ENCODE measurements around the gene TRMT61A.

The TRMT61A gene

DNA sequence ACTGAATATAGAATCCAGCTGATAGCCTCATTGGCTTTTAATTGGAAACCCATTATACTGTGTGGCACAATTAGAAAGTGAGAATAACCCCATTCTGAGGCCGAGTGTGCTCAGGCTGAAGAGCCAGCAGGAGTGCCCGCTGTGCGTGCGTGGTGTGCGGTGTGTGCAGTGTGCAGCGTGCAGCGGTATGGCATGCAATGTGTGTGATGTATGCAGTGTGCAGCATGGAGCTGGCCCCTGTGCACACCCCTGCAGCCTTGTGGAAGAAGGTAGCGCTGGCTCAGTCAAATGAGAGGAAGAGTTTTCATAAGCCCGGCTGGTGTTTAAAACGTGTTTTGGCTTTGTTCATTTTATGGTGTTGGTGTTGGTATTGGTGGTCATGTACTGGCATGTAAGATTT is 29.3 kb upstream of the TRMT61A start:
- Histone ChIP-seq H3K27ac (ENCODE audit: low read depth, low read length) (no peak overlapping the region), H3K36me3 (ENCODE audit: insufficient read depth, low read length) (peaks cover 63% of the 10 kb centered on the region), H3K27me3 (ENCODE audit: control insufficient read depth in 1 of 2, insufficient read depth in 2 of 2, low read length in 2 of 2) (no peaks in the 10 kb centered on the region), H3K4me3 (ENCODE audit: low read depth in 1 of 2, low read length in 2 of 2) (no peak overlapping the region), H3K9me3 (ENCODE audit: low read length) (no peaks in the 10 kb centered on the region), H3K4me1 (ENCODE audit: insufficient read depth, low read length) (peaks cover 7% of the 10 kb centered on the region), H3K9ac (ENCODE audit: low read length) (no peak overlapping the region)

DNA sequence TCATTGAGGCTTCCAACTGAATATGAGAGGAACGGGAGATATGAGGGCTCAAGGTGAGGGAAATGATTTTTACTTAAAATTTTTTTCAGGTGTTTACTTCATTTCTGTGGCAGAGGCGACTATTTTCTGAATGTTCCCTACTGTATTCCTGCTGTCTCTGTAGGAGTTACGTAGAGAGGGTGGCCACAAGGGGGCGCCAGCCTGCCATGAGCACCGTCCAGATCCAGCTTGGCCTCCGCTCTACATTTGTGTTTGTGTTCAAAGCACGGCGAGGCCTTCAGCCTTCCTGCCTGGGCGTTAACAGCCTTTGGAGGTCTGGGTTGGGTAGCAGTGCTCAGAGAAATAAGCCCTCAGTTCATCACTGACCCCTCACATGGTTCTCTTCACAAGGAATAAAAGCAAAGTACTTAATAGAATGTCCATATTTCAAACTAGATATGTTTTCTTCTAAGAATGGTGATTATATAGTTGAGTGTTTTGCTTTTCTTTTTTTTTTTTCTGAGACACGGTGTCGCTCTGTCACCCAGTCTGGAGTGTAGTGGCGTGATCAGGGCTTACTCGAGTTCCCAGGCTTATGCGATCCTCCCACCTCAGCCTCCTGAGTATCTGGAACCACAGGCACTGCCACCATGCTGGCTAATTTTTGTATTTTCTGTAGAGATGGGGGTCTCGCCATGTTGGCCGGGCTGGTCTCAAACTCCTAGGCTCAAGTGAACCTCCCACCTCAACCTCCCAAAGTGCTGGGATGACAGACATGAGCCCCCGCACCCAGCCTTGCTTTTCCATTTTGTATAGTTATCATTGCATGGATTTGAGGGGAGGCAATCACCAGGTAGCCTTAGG is 28.6 kb upstream of the TRMT61A start:
- no peaks in the 10 kb centered on the region for H3K9me3 ChIP-seq (ENCODE audit: low read length)
- no peak overlapping the region for H3K4me3 ChIP-seq (ENCODE audit: low read depth in 1 of 2, low read length in 2 of 2)
- peaks cover 7% of the 10 kb centered on the region for H3K4me1 ChIP-seq (ENCODE audit: insufficient read depth, low read length)
- peak overlapping the region; percentile 27 for H3K9ac ChIP-seq (ENCODE audit: low read length)
- no peak overlapping the region for H3K27ac ChIP-seq (ENCODE audit: low read depth, low read length)
- no peaks in the 10 kb centered on the region for H3K27me3 ChIP-seq (ENCODE audit: control insufficient read depth in 1 of 2, insufficient read depth in 2 of 2, low read length in 2 of 2)
- H3K36me3 ChIP-seq (ENCODE audit: insufficient read depth, low read length): peaks cover 64% of the 10 kb centered on the region

DNA sequence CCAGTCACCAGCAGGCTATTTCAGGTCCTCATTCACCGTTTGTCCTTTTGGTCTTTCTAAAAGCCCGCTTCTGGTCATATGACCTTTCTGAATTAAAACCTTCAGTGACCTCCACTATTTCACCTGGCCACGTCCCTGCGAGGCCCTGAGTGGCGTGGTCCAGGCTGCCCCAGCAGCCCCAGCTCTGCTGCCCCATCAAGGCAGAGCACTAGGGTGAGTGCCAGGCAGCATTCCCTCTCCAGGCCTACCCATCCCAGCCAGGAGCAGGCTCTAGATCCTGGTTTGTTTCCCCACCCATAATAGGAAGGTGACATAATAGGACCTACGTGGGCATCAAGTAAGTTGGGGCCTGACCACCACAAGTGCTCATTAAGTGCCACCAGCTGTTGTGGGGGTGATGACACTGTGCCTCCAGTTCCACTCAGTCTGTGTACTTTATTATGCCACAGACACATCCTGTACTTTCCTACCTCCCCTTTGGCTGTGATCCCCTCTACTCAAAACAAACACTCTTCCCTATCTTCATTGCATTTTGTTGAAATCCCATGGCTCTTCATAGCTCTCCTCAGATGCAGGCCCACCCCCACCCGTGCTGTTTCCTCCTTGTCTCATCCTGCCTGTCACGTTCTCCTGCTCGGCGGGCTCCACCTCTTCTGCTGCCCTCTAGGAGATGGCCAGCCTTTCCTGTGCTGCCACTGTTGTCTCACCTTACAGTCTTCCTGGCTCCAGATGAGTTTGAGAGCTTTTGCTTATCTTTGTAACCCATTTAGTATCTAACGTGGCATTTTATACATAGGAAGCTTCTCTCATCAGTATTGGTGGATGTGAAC is 27.7 kb upstream of the TRMT61A start:
- Histone ChIP-seq H3K9ac (ENCODE audit: low read length) (no peak overlapping the region), H3K4me3 (ENCODE audit: low read depth in 1 of 2, low read length in 2 of 2) (no peak overlapping the region), H3K27ac (ENCODE audit: low read depth, low read length) (no peak overlapping the region), H3K4me1 (ENCODE audit: insufficient read depth, low read length) (peaks cover 7% of the 10 kb centered on the region), H3K36me3 (ENCODE audit: insufficient read depth, low read length) (peaks cover 58% of the 10 kb centered on the region), H3K9me3 (ENCODE audit: low read length) (no peaks in the 10 kb centered on the region), H3K27me3 (ENCODE audit: control insufficient read depth in 1 of 2, insufficient read depth in 2 of 2, low read length in 2 of 2) (no peaks in the 10 kb centered on the region)

DNA sequence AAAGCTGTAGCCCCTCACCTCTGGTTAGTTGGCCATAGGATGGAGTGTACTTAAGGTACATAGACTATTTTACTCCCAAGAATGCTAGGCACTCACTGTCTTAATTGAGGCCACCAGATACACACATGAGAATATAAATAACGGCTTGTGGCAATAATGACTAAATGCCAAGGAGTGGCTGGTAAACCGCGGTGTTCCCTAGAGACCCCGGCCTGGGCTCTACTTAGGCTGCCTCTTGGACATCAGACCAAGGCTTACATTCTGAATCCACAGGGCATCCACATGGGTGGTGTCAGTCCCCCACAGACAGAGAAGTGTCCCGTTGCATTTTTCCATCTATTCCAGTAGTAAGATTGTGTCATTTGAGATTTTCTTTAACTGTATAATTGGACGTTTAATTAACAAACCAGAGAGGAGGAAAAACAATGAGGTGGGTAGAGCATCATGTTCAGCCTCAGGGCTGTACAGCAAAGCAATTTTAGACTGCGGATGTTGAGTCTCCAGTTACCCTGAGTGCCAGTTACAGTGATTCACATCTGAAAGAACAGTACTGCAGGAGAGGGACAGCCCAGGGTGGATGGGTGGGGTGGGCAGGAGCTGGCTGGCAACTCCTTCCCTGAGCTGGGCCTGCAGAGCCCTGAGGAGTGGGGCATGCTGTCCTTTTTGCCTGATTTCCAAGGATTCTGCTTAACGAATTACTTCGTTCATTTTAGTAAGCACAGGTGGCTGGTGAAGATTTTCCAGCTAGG is 26.9 kb upstream of the TRMT61A start:
- Histone ChIP-seq H3K9ac (ENCODE audit: low read length) (no peak overlapping the region), H3K4me1 (ENCODE audit: insufficient read depth, low read length) (peaks cover 7% of the 10 kb centered on the region), H3K27me3 (ENCODE audit: control insufficient read depth in 1 of 2, insufficient read depth in 2 of 2, low read length in 2 of 2) (no peaks in the 10 kb centered on the region), H3K9me3 (ENCODE audit: low read length) (no peaks in the 10 kb centered on the region), H3K27ac (ENCODE audit: low read depth, low read length) (no peak overlapping the region), H3K4me3 (ENCODE audit: low read depth in 1 of 2, low read length in 2 of 2) (no peak overlapping the region), H3K36me3 (ENCODE audit: insufficient read depth, low read length) (peaks cover 58% of the 10 kb centered on the region)

DNA sequence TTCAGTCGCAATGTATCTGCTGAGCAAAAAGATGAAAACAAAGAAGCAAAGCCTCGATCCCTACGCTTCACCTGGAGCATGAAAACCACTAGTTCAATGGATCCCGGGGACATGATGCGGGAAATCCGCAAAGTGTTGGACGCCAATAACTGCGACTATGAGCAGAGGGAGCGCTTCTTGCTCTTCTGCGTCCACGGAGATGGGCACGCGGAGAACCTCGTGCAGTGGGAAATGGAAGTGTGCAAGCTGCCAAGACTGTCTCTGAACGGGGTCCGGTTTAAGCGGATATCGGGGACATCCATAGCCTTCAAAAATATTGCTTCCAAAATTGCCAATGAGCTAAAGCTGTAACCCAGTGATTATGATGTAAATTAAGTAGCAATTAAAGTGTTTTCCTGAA is 26.1 kb upstream of the TRMT61A start:
- no peaks in the 10 kb centered on the region for H3K27me3 ChIP-seq (ENCODE audit: control insufficient read depth in 1 of 2, insufficient read depth in 2 of 2, low read length in 2 of 2)
- H3K4me1 ChIP-seq (ENCODE audit: insufficient read depth, low read length): peaks cover 7% of the 10 kb centered on the region
- H3K4me3 ChIP-seq (ENCODE audit: low read depth in 1 of 2, low read length in 2 of 2): no peak overlapping the region
- H3K9me3 ChIP-seq (ENCODE audit: low read length): no peaks in the 10 kb centered on the region
- no peak overlapping the region for H3K9ac ChIP-seq (ENCODE audit: low read length)
- no peak overlapping the region for H3K27ac ChIP-seq (ENCODE audit: low read depth, low read length)
- peaks cover 58% of the 10 kb centered on the region for H3K36me3 ChIP-seq (ENCODE audit: insufficient read depth, low read length)

DNA sequence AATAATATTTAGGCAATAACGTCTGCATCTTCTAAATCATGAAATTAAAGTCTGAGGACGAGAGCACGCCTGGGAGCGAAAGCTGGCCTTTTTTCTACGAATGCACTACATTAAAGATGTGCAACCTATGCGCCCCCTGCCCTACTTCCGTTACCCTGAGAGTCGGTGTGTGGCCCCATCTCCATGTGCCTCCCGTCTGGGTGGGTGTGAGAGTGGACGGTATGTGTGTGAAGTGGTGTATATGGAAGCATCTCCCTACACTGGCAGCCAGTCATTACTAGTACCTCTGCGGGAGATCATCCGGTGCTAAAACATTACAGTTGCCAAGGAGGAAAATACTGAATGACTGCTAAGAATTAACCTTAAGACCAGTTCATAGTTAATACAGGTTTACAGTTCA is 25.7 kb upstream of the TRMT61A start:
- peaks cover 7% of the 10 kb centered on the region for H3K4me1 ChIP-seq (ENCODE audit: insufficient read depth, low read length)
- H3K4me3 ChIP-seq (ENCODE audit: low read depth in 1 of 2, low read length in 2 of 2): no peak overlapping the region
- no peak overlapping the region for H3K9ac ChIP-seq (ENCODE audit: low read length)
- no peaks in the 10 kb centered on the region for H3K27me3 ChIP-seq (ENCODE audit: control insufficient read depth in 1 of 2, insufficient read depth in 2 of 2, low read length in 2 of 2)
- H3K36me3 ChIP-seq (ENCODE audit: insufficient read depth, low read length): peaks cover 58% of the 10 kb centered on the region
- H3K9me3 ChIP-seq (ENCODE audit: low read length): no peaks in the 10 kb centered on the region
- no peak overlapping the region for H3K27ac ChIP-seq (ENCODE audit: low read depth, low read length)

DNA sequence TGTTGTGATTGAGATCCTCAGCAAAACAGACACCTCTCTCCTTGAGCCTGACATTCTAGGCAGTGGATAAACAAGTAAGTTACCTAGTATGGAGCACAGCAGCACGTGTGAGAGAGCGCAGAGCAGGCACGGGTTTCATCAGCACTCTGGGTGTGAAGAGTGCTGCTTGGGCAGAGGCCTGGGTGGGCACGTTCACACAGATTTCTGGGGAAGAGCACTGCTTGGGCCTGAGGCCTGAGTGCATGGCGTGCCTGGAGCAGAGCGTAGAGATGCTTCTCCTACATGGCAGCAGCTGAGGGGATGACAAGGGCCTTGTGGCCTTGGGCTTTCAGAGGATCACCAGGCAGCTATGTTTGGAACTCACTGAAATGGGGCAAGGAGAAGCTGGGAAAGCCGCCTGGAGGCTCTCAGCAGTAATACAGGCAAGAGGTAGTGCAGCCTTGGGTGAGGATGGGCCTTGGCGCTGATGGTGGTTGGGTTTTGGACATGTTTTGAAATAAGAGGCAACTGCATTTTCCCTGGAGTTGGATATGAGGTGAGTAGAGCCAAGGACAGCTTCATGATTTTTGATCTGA is 23.9 kb upstream of the TRMT61A start:
- no peaks in the 10 kb centered on the region for H3K9me3 ChIP-seq (ENCODE audit: low read length)
- no peak overlapping the region for H3K4me3 ChIP-seq (ENCODE audit: low read depth in 1 of 2, low read length in 2 of 2)
- peaks cover 7% of the 10 kb centered on the region for H3K4me1 ChIP-seq (ENCODE audit: insufficient read depth, low read length)
- peaks cover 49% of the 10 kb centered on the region for H3K36me3 ChIP-seq (ENCODE audit: insufficient read depth, low read length)
- no peaks in the 10 kb centered on the region for H3K27me3 ChIP-seq (ENCODE audit: control insufficient read depth in 1 of 2, insufficient read depth in 2 of 2, low read length in 2 of 2)
- no peak overlapping the region for H3K9ac ChIP-seq (ENCODE audit: low read length)
- H3K27ac ChIP-seq (ENCODE audit: low read depth, low read length): no peak overlapping the region

DNA sequence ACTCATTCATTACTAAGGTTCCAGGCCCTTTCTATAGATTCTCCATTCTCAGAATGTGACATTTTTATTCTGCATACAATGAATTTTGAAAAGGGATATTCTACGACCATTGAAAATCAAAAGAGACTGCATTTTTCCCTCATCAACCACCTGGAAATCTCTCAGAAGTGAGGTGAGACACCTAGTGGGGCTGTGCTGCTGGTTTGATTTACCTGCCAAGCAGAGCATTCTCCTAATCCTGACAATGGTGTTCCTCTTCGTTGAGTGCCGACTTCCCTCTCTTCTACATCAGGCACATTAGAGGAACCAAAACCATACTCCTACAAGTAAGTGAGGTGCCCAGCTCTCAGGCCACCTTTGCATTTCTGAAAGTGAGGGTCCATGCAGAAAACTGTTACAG is 21.2 kb upstream of the TRMT61A start:
- no peaks in the 10 kb centered on the region for H3K9me3 ChIP-seq (ENCODE audit: low read length)
- no peak overlapping the region for H3K9ac ChIP-seq (ENCODE audit: low read length)
- no peaks in the 10 kb centered on the region for H3K27me3 ChIP-seq (ENCODE audit: control insufficient read depth in 1 of 2, insufficient read depth in 2 of 2, low read length in 2 of 2)
- H3K36me3 ChIP-seq (ENCODE audit: insufficient read depth, low read length): peaks cover 38% of the 10 kb centered on the region
- peaks cover 5% of the 10 kb centered on the region for H3K4me1 ChIP-seq (ENCODE audit: insufficient read depth, low read length)
- H3K27ac ChIP-seq (ENCODE audit: low read depth, low read length): no peak overlapping the region
- no peak overlapping the region for H3K4me3 ChIP-seq (ENCODE audit: low read depth in 1 of 2, low read length in 2 of 2)

DNA sequence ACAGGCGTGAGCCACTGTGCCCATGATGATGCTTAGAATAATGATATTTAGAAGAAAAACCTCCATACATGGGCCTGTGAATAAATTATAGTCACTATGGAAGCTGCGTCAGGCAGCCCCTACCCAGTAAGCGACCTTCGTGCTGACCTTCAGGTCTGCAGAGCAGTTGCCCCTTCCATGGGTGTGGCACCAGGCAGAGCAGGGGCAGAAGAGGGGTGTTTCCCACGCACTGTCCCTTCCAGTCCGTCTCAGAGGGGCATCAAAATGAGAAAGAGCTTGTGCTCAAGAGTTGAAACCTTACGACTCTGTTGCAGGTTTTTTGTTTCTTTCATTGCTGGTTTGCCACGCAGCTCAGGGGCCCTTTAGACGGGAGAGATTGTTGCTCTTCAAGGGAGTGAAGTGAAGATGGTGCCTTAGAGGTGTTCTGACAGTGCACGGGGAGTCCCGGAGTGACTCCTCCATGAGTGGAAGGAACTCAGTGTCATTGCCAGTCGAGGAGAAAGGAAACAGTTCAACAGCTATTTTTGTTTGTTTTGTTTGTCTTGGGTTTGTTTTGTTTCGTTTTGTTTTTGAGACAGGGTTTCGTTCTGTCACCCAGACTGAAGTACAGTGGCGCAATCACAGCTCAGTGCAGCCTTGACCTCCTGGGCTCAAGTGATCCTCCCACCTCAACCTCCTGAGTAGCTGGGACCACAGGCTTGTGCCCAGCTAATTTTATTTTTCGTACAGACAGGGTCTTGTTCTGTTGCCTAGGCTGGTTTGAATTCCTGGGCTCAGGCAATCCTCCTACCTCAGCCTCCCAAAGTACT is 20.3 kb upstream of the TRMT61A start:
- Histone ChIP-seq H3K9ac (ENCODE audit: low read length) (no peak overlapping the region), H3K4me1 (ENCODE audit: insufficient read depth, low read length) (peaks cover 15% of the 10 kb centered on the region), H3K9me3 (ENCODE audit: low read length) (no peaks in the 10 kb centered on the region), H3K27ac (ENCODE audit: low read depth, low read length) (no peak overlapping the region), H3K4me3 (ENCODE audit: low read depth in 1 of 2, low read length in 2 of 2) (no peak overlapping the region), H3K27me3 (ENCODE audit: control insufficient read depth in 1 of 2, insufficient read depth in 2 of 2, low read length in 2 of 2) (no peaks in the 10 kb centered on the region), H3K36me3 (ENCODE audit: insufficient read depth, low read length) (peaks cover 29% of the 10 kb centered on the region)

DNA sequence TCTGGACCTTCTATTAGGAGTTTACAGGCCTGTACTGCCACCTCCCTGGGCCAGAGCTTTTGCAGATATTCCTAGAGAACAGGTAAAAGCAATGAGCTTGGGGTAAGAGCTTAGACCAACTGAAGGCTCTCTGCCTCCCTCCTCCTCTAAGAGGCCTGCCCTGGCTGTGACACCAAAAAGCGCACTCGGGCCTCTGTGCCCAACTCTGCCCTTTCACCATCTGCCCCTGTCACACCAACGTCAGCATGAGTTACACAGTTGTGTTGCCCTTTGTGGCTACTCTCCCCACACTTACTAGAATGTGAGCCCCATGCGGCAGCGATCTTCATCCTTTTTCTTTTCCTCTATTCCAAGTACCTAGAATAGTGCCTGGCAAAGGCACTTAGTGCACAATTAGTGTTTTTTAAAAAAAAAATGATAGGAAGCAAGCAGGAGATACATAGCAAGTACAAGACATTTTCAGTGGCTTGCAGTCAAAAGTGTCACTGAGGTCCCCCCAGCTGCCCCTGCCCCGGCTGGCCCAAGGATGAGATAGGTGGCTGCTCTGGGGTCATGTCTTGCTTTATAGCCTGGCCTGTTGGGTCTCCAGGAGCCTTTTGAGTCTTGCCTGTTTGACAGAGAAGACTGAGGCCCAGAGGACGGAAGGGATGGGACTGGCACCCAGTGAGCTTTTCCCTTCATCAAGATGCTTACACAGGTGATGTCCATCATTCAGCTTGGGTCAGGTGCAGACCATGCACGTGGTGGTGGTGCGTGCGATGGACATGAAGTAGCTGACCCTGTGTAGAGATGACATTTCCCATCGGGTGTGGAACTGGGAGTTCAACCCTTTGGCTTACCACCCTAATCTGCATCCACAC is 18.9 kb upstream of the TRMT61A start:
- Histone ChIP-seq H3K9ac (ENCODE audit: low read length) (no peak overlapping the region), H3K27ac (ENCODE audit: low read depth, low read length) (no peak overlapping the region), H3K36me3 (ENCODE audit: insufficient read depth, low read length) (peaks cover 18% of the 10 kb centered on the region), H3K27me3 (ENCODE audit: control insufficient read depth in 1 of 2, insufficient read depth in 2 of 2, low read length in 2 of 2) (no peaks in the 10 kb centered on the region), H3K9me3 (ENCODE audit: low read length) (no peaks in the 10 kb centered on the region), H3K4me3 (ENCODE audit: low read depth in 1 of 2, low read length in 2 of 2) (no peak overlapping the region), H3K4me1 (ENCODE audit: insufficient read depth, low read length) (peaks cover 19% of the 10 kb centered on the region)

Measured in muscle layer of colon (tissue), 2 donors.